Panc1 (cell line): ENCODE data around the gene STPG1. TPM values are rescaled to one million over a fixed set of nuclear protein-coding genes. Genes with fewer than 3 reads are reported as not detected.

Experiments used
- ATAC-seq: fragments of 200-7000 bp; cut with Tn5 transposase; 2 replicates; pipeline ENCODE4 v1.9.1; 2020; ENCODE audit warnings: mild to moderate bottlenecking, moderate library complexity
- BruUV-seq: library from RNA; stranded (reverse); fragments of 400-500 nt; replicated peaks from 2 replicates; lab custom pipeline; 2021; lab: Mats Ljungman, UMichigan
- CTCF ChIA-PET: fragments of 300-600 bp; sonication (Branson Sonifier 250); formaldehyde crosslinking; loops from one replicate; lab custom pipeline; 2022; ENCODE audit warnings: antibody characterized with exemption; lab: Charles Lee
- POLR2A ChIA-PET: fragments of 300-600 bp; sonication (Branson Sonifier 250); formaldehyde crosslinking; loops from one replicate; lab custom pipeline; 2022; ENCODE audit warnings: antibody characterized with exemption; lab: Charles Lee
- DNase-seq: peaks from one replicate; pipeline ENCODE4 v3.0.0-alpha.2; 2010; ENCODE audit warnings: low read depth, low spot score
- H3K27ac ChIP-seq: 2 replicates; pipeline ENCODE4 v1.5.1; 2011; ENCODE audit warnings: mild to moderate bottlenecking, low read length, inconsistent platforms
- H3K27me3 ChIP-seq: fragments of 200-500 bp; sonication (Bioruptor generic); 2 replicates; pipeline ENCODE4 v1.6.0; 2014; ENCODE audit warnings: low read length, inconsistent platforms; ENCODE audit not compliant: control insufficient read depth, insufficient read depth
- H3K36me3 ChIP-seq: fragments of 200-500 bp; sonication (Bioruptor generic); 2 replicates; pipeline ENCODE4 v1.5.1; 2014; ENCODE audit warnings: inconsistent platforms, mild to moderate bottlenecking, low read length, moderate library complexity; ENCODE audit not compliant: control insufficient read depth, insufficient read depth
- H3K4me1 ChIP-seq: 2 replicates; pipeline ENCODE4 v1.5.1; 2011; ENCODE audit warnings: inconsistent platforms, mild to moderate bottlenecking, low read length, moderate library complexity; ENCODE audit not compliant: control insufficient read depth, insufficient read depth
- H3K4me3 ChIP-seq, 2 experiments: 2 replicates each; pipeline ENCODE4 v1.5.1; 2011 to 2012; ENCODE audit warnings: low read depth in 2 of 2, low read length in 2 of 2, mild to moderate bottlenecking in 2 of 2, inconsistent platforms in 1 of 2, moderate library complexity in 1 of 2
- H3K9me3 ChIP-seq: fragments of 200-500 bp; sonication (Bioruptor generic); 2 replicates; pipeline ENCODE4 v1.5.1; 2014; ENCODE audit warnings: low read depth, mild to moderate bottlenecking, inconsistent platforms, low read length, moderate library complexity; ENCODE audit not compliant: control insufficient read depth, insufficient read depth
- POLR2AphosphoS5 ChIP-seq: IDR thresholded peaks from 2 replicates; pipeline ENCODE4 v1.6.1; 2012; ENCODE audit warnings: mild to moderate bottlenecking, low read depth, low read length, moderate library complexity
- SIN3A ChIP-seq: IDR thresholded peaks from 2 replicates; pipeline ENCODE4 v1.6.1; 2012; ENCODE audit warnings: low read depth, mild to moderate bottlenecking, low read length, moderate library complexity, borderline replicate concordance; ENCODE audit not compliant: insufficient read depth
- TCF7L2 ChIP-seq: IDR thresholded peaks from 2 replicates; pipeline ENCODE4 v1.6.1; 2011; ENCODE audit warnings: mild to moderate bottlenecking, low read depth, low read length, inconsistent platforms
- in situ Hi-C: cut with HindIII; loops from 2 replicates; pipeline ENCODE4 v1.10.0; 2016; ENCODE audit warnings: low sequenced_read_pairs, low pct_unique_long_range_greater_than_20kb
- intact Hi-C: fragments of 100-400 bp; cut with micrococcal nuclease; formaldehyde crosslinking; loops from one replicate; pipeline ENCODE4 v1.10.0; 2022; ENCODE audit not compliant: unreplicated experiment
- total RNA-seq: library from RNA; stranded (reverse); gene quantifications from one replicate; pipeline ENCODE4 v1.2.1, GENCODE V29; 2021; ENCODE audit not compliant: unreplicated experiment
- TF ChIP-seq, protein P1 (sequence below): fragments of 450-650 bp; IDR thresholded peaks from 2 replicates; pipeline ENCODE4 v1.5.1; 2017; ENCODE audit warnings: mild to moderate bottlenecking
- TF ChIP-seq, protein P2 (sequence below), 2 experiments: IDR thresholded peaks; 2 replicates each; pipeline ENCODE4 v1.6.1; 2011 to 2012; ENCODE audit warnings: low read depth in 2 of 2, control low read depth in 1 of 2, low read length in 1 of 2, mild to moderate bottlenecking in 1 of 2, moderate library complexity in 1 of 2; ENCODE audit not compliant: insufficient read depth in 1 of 2

The STPG1 gene
- total RNA-seq, 1 experiment from 2014 or later: 9.9 TPM

- in situ Hi-C loops (no loop called here), intact Hi-C loops (no loop called here)
- TF ChIP-seq, protein P1, sequence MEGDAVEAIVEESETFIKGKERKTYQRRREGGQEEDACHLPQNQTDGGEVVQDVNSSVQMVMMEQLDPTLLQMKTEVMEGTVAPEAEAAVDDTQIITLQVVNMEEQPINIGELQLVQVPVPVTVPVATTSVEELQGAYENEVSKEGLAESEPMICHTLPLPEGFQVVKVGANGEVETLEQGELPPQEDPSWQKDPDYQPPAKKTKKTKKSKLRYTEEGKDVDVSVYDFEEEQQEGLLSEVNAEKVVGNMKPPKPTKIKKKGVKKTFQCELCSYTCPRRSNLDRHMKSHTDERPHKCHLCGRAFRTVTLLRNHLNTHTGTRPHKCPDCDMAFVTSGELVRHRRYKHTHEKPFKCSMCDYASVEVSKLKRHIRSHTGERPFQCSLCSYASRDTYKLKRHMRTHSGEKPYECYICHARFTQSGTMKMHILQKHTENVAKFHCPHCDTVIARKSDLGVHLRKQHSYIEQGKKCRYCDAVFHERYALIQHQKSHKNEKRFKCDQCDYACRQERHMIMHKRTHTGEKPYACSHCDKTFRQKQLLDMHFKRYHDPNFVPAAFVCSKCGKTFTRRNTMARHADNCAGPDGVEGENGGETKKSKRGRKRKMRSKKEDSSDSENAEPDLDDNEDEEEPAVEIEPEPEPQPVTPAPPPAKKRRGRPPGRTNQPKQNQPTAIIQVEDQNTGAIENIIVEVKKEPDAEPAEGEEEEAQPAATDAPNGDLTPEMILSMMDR: no peak
- no peak for TF ChIP-seq TCF7L2
- no peak for TF ChIP-seq POLR2AphosphoS5
- TF ChIP-seq, protein P2, sequence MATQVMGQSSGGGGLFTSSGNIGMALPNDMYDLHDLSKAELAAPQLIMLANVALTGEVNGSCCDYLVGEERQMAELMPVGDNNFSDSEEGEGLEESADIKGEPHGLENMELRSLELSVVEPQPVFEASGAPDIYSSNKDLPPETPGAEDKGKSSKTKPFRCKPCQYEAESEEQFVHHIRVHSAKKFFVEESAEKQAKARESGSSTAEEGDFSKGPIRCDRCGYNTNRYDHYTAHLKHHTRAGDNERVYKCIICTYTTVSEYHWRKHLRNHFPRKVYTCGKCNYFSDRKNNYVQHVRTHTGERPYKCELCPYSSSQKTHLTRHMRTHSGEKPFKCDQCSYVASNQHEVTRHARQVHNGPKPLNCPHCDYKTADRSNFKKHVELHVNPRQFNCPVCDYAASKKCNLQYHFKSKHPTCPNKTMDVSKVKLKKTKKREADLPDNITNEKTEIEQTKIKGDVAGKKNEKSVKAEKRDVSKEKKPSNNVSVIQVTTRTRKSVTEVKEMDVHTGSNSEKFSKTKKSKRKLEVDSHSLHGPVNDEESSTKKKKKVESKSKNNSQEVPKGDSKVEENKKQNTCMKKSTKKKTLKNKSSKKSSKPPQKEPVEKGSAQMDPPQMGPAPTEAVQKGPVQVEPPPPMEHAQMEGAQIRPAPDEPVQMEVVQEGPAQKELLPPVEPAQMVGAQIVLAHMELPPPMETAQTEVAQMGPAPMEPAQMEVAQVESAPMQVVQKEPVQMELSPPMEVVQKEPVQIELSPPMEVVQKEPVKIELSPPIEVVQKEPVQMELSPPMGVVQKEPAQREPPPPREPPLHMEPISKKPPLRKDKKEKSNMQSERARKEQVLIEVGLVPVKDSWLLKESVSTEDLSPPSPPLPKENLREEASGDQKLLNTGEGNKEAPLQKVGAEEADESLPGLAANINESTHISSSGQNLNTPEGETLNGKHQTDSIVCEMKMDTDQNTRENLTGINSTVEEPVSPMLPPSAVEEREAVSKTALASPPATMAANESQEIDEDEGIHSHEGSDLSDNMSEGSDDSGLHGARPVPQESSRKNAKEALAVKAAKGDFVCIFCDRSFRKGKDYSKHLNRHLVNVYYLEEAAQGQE (IDR thresholded peaks at IDR 0.05; ENCODE audit: insufficient read depth in 1 of 2, low read depth in 2 of 2, low read length in 1 of 2): no peak
- no peak for TF ChIP-seq SIN3A
- no peaks in the 10 kb centered on the region for H3K36me3 ChIP-seq
- ChIA-PET CTCF (interaction anchor here (0.5 kb wide), 1 partner anchor 24 kb away, joined by 5 read pairs; no protein-coding TSS in a partner anchor), POLR2A (no interaction called here)
- no peak overlapping the region for H3K4me3 ChIP-seq
- H3K27me3 ChIP-seq: no peaks in the 10 kb centered on the region
- H3K9me3 ChIP-seq: no peaks in the 10 kb centered on the region
- no TSS peak for BruUV-seq
- no peak overlapping the region for H3K27ac ChIP-seq
- ATAC-seq (no peak), DNase-seq (no peak)
- peaks cover 3% of the 10 kb centered on the region; the same call in 1 of the 2 replicates for H3K4me1 ChIP-seq
Observed at GRCh38 chr1:24337455-24337854, 76.1 kb downstream of the STPG1 start.

GRCh38 chr1:24336075-24336474, 77.5 kb downstream of the STPG1 start:
- Histone ChIP-seq H3K36me3 (no peaks in the 10 kb centered on the region), H3K4me1 (peaks cover 3% of the 10 kb centered on the region; the same call in 1 of the 2 replicates), H3K27me3 (no peaks in the 10 kb centered on the region), H3K9me3 (no peaks in the 10 kb centered on the region), H3K4me3 (no peak overlapping the region), H3K27ac (no peak overlapping the region)
- DNase-seq (no peak), ATAC-seq (no peak)
- intact Hi-C loops (no loop called here), in situ Hi-C loops (no loop called here)
- ChIA-PET POLR2A (no interaction called here), CTCF (no interaction called here)
- BruUV-seq: no TSS peak
- TF ChIP-seq POLR2AphosphoS5 (no peak), SIN3A (no peak), TCF7L2 (no peak)
- TF ChIP-seq, protein P1: no peak
- TF ChIP-seq, protein P2 (IDR thresholded peaks at IDR 0.05; ENCODE audit: insufficient read depth in 1 of 2, low read depth in 2 of 2, low read length in 1 of 2): no peak
